ENCODE measurements around the gene PKP1.
A peak's percentile ranks its signal among the peaks of the same experiment; 100 is the strongest.

PKP1 gene

DNA sequence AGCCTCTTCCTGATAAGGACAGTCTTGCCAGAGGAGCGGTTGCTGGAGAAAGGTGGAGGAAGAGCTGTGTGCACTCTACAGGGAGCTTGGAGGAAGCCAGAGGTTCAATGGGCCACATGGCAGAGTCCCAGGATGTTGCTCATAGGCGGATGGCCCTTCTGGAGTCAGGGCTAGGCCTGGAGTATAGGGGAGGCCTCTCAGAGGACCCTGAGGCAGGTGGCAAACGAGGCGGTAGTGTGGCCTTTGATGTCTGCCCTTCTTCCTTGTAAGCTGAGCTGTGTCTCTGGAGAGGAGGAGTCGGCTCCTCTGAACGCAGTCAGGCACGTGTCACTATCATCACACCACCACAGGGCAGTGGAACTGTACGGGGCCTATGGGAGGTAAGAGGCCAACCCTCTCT lies 8.6 kb downstream of the PKP1 start:
- no peak overlapping the region for H3K4me3 ChIP-seq (ENCODE audit: low read depth in 1 of 2, low read length in 2 of 2)

GRCh38 chr1:201294876-201295275 lies 11.6 kb downstream of the PKP1 start:
- H3K27ac ChIP-seq (ENCODE audit: low read depth, low read length): no peak overlapping the region
- H3K9me3 ChIP-seq (ENCODE audit: control insufficient read depth in 1 of 2, low read length in 2 of 2): no peaks in the 10 kb centered on the region
- H3K4me1 ChIP-seq (ENCODE audit: control insufficient read depth in 1 of 2, insufficient read depth in 2 of 2, low read length in 2 of 2): peaks cover 30 to 36% of the 10 kb centered on the region in 2 donors
- H3K4me3 ChIP-seq (ENCODE audit: low read depth in 1 of 2, low read length in 2 of 2): no peak overlapping the region
- H3K27me3 ChIP-seq (ENCODE audit: control insufficient read depth in 1 of 2, insufficient read depth in 2 of 2, low read length in 2 of 2): peaks cover 0 to 3% of the 10 kb centered on the region in 2 donors
- H3K36me3 ChIP-seq (ENCODE audit: control insufficient read depth in 1 of 2, insufficient read depth in 2 of 2, low read length in 2 of 2): no peaks in the 10 kb centered on the region
- no peak overlapping the region for H3K9ac ChIP-seq (ENCODE audit: low read depth in 1 of 2, low read length in 2 of 2)

More for the DNA sequence above, 8.6 kb downstream of the PKP1 start:
- Histone ChIP-seq H3K27me3 (ENCODE audit: control insufficient read depth in 1 of 2, insufficient read depth in 2 of 2, low read length in 2 of 2) (peaks cover 0 to 3% of the 10 kb centered on the region in 2 donors), H3K4me1 (ENCODE audit: control insufficient read depth in 1 of 2, insufficient read depth in 2 of 2, low read length in 2 of 2) (peaks cover 14 to 22% of the 10 kb centered on the region in 2 donors), H3K36me3 (ENCODE audit: control insufficient read depth in 1 of 2, insufficient read depth in 2 of 2, low read length in 2 of 2) (no peaks in the 10 kb centered on the region), H3K9ac (ENCODE audit: low read depth in 1 of 2, low read length in 2 of 2) (no peak overlapping the region), H3K9me3 (ENCODE audit: control insufficient read depth in 1 of 2, low read length in 2 of 2) (no peaks in the 10 kb centered on the region), H3K27ac (ENCODE audit: low read depth, low read length) (no peak overlapping the region)

DNA sequence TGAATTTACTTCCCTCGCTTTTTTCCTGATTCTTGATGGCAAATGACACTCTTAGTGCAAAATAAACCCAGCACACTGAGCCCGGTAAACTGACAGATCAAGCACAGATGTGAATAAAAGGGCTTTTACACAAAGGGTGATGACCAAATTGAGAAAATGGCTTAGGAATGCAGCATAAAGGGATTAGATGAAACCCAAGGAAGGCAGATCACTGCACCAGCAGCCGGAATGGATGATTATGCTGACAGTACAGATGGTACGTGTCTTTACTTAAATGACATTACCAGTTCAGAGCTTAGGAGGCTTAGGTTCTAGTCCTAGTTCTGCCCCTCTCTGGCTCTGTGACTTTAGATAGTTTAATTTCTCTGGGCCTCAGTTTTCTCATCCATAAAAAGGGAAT lies 12.0 kb downstream of the PKP1 start:
- Histone ChIP-seq H3K9ac (ENCODE audit: low read depth in 1 of 2, low read length in 2 of 2) (no peak overlapping the region), H3K9me3 (ENCODE audit: control insufficient read depth in 1 of 2, low read length in 2 of 2) (no peaks in the 10 kb centered on the region), H3K27ac (ENCODE audit: low read depth, low read length) (no peak overlapping the region), H3K4me1 (ENCODE audit: control insufficient read depth in 1 of 2, insufficient read depth in 2 of 2, low read length in 2 of 2) (peaks cover 33 to 41% of the 10 kb centered on the region in 2 donors), H3K4me3 (ENCODE audit: low read depth in 1 of 2, low read length in 2 of 2) (no peak overlapping the region), H3K36me3 (ENCODE audit: control insufficient read depth in 1 of 2, insufficient read depth in 2 of 2, low read length in 2 of 2) (no peaks in the 10 kb centered on the region), H3K27me3 (ENCODE audit: control insufficient read depth in 1 of 2, insufficient read depth in 2 of 2, low read length in 2 of 2) (peaks cover 0 to 3% of the 10 kb centered on the region in 2 donors)

DNA sequence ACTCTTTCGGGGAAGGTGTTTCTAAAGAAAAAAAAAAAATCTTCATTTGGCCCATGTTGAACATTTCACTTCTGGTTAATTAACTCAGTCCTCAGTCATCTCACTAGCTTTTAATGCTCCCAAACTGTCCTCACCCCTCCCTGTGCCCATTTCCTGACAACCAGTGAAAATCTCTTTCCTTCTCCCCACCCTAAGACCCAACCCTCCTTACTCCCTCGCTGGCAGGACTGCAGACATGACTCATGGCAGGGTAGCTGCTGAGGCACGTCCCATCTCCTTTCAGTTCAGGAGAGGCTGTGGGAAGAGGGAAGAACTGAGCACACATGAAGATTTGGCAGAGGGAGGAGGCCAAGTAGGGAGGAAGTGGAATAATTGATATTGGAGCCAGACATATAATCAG lies 12.6 kb downstream of the PKP1 start:
- Histone ChIP-seq H3K27me3 (ENCODE audit: control insufficient read depth in 1 of 2, insufficient read depth in 2 of 2, low read length in 2 of 2) (peaks cover 0 to 3% of the 10 kb centered on the region in 2 donors), H3K36me3 (ENCODE audit: control insufficient read depth in 1 of 2, insufficient read depth in 2 of 2, low read length in 2 of 2) (no peaks in the 10 kb centered on the region), H3K9me3 (ENCODE audit: control insufficient read depth in 1 of 2, low read length in 2 of 2) (no peaks in the 10 kb centered on the region), H3K9ac (ENCODE audit: low read depth in 1 of 2, low read length in 2 of 2) (no peak overlapping the region), H3K27ac (ENCODE audit: low read depth, low read length) (no peak overlapping the region), H3K4me3 (ENCODE audit: low read depth in 1 of 2, low read length in 2 of 2) (no peak overlapping the region), H3K4me1 (ENCODE audit: control insufficient read depth in 1 of 2, insufficient read depth in 2 of 2, low read length in 2 of 2) (peaks cover 36 to 46% of the 10 kb centered on the region in 2 donors)

- H3K9me3 ChIP-seq (ENCODE audit: control insufficient read depth in 1 of 2, low read length in 2 of 2): no peaks in the 10 kb centered on the region
- H3K9ac ChIP-seq (ENCODE audit: low read depth in 1 of 2, low read length in 2 of 2): no peak overlapping the region
Observed at GRCh38 chr1:201296352-201296751, 13.0 kb downstream of the PKP1 start.

DNA sequence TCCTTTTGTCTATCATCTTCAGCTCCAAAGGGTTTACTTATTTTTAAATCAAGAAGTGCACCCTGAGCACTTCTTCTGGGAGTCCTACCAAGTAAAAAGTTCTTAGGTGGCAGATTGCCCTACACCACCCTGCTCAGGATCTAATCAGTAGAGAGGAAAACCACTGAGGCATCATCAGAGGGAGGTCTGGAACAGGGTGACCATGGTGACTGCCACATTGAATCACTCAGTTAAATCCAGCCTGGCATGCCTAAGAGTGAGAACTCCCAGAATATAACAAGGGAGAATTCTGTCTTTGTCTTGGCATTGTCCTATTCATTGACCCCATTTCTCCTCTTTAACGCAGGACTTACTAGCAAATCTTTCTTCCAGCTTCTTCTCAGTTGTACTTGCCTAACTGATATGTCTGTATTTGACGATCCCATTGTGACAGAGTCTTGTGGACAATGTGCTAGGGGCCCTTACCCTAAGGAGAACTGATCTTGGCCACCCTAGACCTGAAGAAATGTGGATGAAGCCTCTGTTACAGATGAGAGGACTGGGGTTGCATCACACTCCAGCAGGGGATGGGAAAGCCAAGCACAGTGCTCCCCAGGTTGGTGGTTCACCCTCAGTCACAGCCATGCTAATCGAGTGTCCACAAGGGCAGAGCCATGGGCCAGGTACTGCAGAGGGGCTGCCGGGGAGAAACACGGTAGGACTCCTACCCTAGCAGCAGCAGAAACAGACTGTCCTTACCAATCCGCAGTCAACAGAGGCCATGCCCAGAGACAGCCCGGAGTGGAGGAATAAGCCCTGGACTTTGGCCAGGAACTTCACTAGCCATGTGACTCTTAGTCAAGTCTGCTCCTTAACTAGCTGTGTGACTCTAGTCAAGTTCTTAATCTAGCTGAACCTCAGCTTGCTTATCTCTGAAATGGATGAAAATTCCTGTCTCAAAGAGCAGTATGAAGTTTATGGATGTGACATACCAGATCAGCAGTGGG lies 15.4 kb downstream of the PKP1 start:
- no peaks in the 10 kb centered on the region for H3K36me3 ChIP-seq (ENCODE audit: control insufficient read depth in 1 of 2, insufficient read depth in 2 of 2, low read length in 2 of 2)
- no peak overlapping the region for H3K27ac ChIP-seq (ENCODE audit: low read depth, low read length)
- H3K4me1 ChIP-seq (ENCODE audit: control insufficient read depth in 1 of 2, insufficient read depth in 2 of 2, low read length in 2 of 2): peaks cover 45 to 50% of the 10 kb centered on the region in 2 donors
- peaks cover 0 to 3% of the 10 kb centered on the region in 2 donors for H3K27me3 ChIP-seq (ENCODE audit: control insufficient read depth in 1 of 2, insufficient read depth in 2 of 2, low read length in 2 of 2)
- no peak overlapping the region for H3K9ac ChIP-seq (ENCODE audit: low read depth in 1 of 2, low read length in 2 of 2)
- H3K9me3 ChIP-seq (ENCODE audit: control insufficient read depth in 1 of 2, low read length in 2 of 2): no peaks in the 10 kb centered on the region
- H3K4me3 ChIP-seq (ENCODE audit: low read depth in 1 of 2, low read length in 2 of 2): peak overlapping the region in 1 of 2 donors; percentile 23

More at GRCh38 chr1:201296352-201296751, 13.0 kb downstream of the PKP1 start:
- H3K27ac ChIP-seq (ENCODE audit: low read depth, low read length): no peak overlapping the region
- H3K27me3 ChIP-seq (ENCODE audit: control insufficient read depth in 1 of 2, insufficient read depth in 2 of 2, low read length in 2 of 2): peaks cover 0 to 3% of the 10 kb centered on the region in 2 donors
- peaks cover 35 to 44% of the 10 kb centered on the region in 2 donors for H3K4me1 ChIP-seq (ENCODE audit: control insufficient read depth in 1 of 2, insufficient read depth in 2 of 2, low read length in 2 of 2)
- H3K36me3 ChIP-seq (ENCODE audit: control insufficient read depth in 1 of 2, insufficient read depth in 2 of 2, low read length in 2 of 2): no peaks in the 10 kb centered on the region
- H3K4me3 ChIP-seq (ENCODE audit: low read depth in 1 of 2, low read length in 2 of 2): no peak overlapping the region

- Histone ChIP-seq H3K4me3 (ENCODE audit: low read depth in 1 of 2, low read length in 2 of 2) (no peak overlapping the region), H3K9me3 (ENCODE audit: control insufficient read depth in 1 of 2, low read length in 2 of 2) (no peaks in the 10 kb centered on the region), H3K27ac (ENCODE audit: low read depth, low read length) (no peak overlapping the region), H3K27me3 (ENCODE audit: control insufficient read depth in 1 of 2, insufficient read depth in 2 of 2, low read length in 2 of 2) (peaks cover 0 to 3% of the 10 kb centered on the region in 2 donors), H3K9ac (ENCODE audit: low read depth in 1 of 2, low read length in 2 of 2) (no peak overlapping the region), H3K4me1 (ENCODE audit: control insufficient read depth in 1 of 2, insufficient read depth in 2 of 2, low read length in 2 of 2) (peaks cover 45 to 50% of the 10 kb centered on the region in 2 donors), H3K36me3 (ENCODE audit: control insufficient read depth in 1 of 2, insufficient read depth in 2 of 2, low read length in 2 of 2) (no peaks in the 10 kb centered on the region)
Observed at GRCh38 chr1:201299968-201300367, 16.7 kb downstream of the PKP1 start.

- Histone ChIP-seq H3K9me3 (ENCODE audit: control insufficient read depth in 1 of 2, low read length in 2 of 2) (no peaks in the 10 kb centered on the region), H3K9ac (ENCODE audit: low read depth in 1 of 2, low read length in 2 of 2) (no peak overlapping the region), H3K36me3 (ENCODE audit: control insufficient read depth in 1 of 2, insufficient read depth in 2 of 2, low read length in 2 of 2) (no peaks in the 10 kb centered on the region), H3K27ac (ENCODE audit: low read depth, low read length) (no peak overlapping the region), H3K27me3 (ENCODE audit: control insufficient read depth in 1 of 2, insufficient read depth in 2 of 2, low read length in 2 of 2) (peaks cover 0 to 3% of the 10 kb centered on the region in 2 donors), H3K4me3 (ENCODE audit: low read depth in 1 of 2, low read length in 2 of 2) (no peak overlapping the region), H3K4me1 (ENCODE audit: control insufficient read depth in 1 of 2, insufficient read depth in 2 of 2, low read length in 2 of 2) (peaks cover 45 to 50% of the 10 kb centered on the region in 2 donors)
Observed at GRCh38 chr1:201300641-201301040, 17.3 kb downstream of the PKP1 start.

GRCh38 chr1:201302163-201303152 lies 19.2 kb downstream of the PKP1 start:
- no peak overlapping the region for H3K9ac ChIP-seq (ENCODE audit: low read depth in 1 of 2, low read length in 2 of 2)
- no peak overlapping the region for H3K27ac ChIP-seq (ENCODE audit: low read depth, low read length)
- H3K27me3 ChIP-seq (ENCODE audit: control insufficient read depth in 1 of 2, insufficient read depth in 2 of 2, low read length in 2 of 2): no peaks in the 10 kb centered on the region
- no peaks in the 10 kb centered on the region for H3K9me3 ChIP-seq (ENCODE audit: control insufficient read depth in 1 of 2, low read length in 2 of 2)
- H3K36me3 ChIP-seq (ENCODE audit: control insufficient read depth in 1 of 2, insufficient read depth in 2 of 2, low read length in 2 of 2): no peaks in the 10 kb centered on the region
- H3K4me1 ChIP-seq (ENCODE audit: control insufficient read depth in 1 of 2, insufficient read depth in 2 of 2, low read length in 2 of 2): peaks cover 41 to 43% of the 10 kb centered on the region in 2 donors
- H3K4me3 ChIP-seq (ENCODE audit: low read depth in 1 of 2, low read length in 2 of 2): no peak overlapping the region

Data from duodenal mucosa (tissue), 2 donors.